PFSK-1 (cell line): Measurements from ENCODE around the gene CNTLN.

Experiments used
- POLR2AphosphoS5 ChIP-seq: IDR thresholded peaks from 2 replicates; pipeline ENCODE4 v1.6.1; 2012; ENCODE audit warnings: low read depth, mild to moderate bottlenecking, control low read depth, low read length, moderate library complexity
- SIN3A ChIP-seq: IDR thresholded peaks from 2 replicates; pipeline ENCODE4 v1.6.1; 2012; ENCODE audit warnings: mild to moderate bottlenecking, low read length, moderate library complexity, borderline replicate concordance; ENCODE audit not compliant: insufficient read depth
- TAF1 ChIP-seq: IDR thresholded peaks from 2 replicates; pipeline ENCODE4 v1.6.1; 2012; ENCODE audit warnings: low read length, control low read depth, borderline replicate concordance; ENCODE audit not compliant: insufficient read depth
- TF ChIP-seq, protein P1 (sequence below), 2 experiments: IDR thresholded peaks; 2 replicates each; pipeline versions ENCODE4 v1.6.1 to v1.8.0; 2011 to 2012; ENCODE audit warnings: low read depth in 2 of 2, low read length in 2 of 2, control low read depth in 1 of 2, inconsistent platforms in 1 of 2, mild to moderate bottlenecking in 1 of 2, moderate library complexity in 1 of 2; ENCODE audit not compliant: insufficient read depth in 1 of 2

DNA sequence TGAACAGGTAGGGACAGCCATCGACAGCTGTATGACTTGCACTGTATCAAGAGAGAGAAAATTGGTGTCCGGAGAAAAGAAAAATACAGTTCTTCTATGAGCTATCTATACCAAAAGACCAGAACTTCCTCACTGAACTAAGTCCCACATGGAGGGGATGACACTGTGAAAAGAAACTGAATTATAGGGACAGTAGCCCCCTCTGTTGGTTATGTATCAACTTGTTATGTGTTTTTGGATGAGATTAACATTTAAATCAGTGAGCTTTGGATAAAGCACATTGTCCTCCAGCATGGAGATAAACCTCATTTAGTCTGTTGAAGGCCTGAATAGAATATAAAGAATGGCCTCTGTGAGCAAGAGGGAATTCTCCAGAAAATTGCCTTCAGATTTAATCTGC lies 267.5 kb downstream of the CNTLN start:
- TF ChIP-seq POLR2AphosphoS5 = no peak
- TF ChIP-seq, protein P1, sequence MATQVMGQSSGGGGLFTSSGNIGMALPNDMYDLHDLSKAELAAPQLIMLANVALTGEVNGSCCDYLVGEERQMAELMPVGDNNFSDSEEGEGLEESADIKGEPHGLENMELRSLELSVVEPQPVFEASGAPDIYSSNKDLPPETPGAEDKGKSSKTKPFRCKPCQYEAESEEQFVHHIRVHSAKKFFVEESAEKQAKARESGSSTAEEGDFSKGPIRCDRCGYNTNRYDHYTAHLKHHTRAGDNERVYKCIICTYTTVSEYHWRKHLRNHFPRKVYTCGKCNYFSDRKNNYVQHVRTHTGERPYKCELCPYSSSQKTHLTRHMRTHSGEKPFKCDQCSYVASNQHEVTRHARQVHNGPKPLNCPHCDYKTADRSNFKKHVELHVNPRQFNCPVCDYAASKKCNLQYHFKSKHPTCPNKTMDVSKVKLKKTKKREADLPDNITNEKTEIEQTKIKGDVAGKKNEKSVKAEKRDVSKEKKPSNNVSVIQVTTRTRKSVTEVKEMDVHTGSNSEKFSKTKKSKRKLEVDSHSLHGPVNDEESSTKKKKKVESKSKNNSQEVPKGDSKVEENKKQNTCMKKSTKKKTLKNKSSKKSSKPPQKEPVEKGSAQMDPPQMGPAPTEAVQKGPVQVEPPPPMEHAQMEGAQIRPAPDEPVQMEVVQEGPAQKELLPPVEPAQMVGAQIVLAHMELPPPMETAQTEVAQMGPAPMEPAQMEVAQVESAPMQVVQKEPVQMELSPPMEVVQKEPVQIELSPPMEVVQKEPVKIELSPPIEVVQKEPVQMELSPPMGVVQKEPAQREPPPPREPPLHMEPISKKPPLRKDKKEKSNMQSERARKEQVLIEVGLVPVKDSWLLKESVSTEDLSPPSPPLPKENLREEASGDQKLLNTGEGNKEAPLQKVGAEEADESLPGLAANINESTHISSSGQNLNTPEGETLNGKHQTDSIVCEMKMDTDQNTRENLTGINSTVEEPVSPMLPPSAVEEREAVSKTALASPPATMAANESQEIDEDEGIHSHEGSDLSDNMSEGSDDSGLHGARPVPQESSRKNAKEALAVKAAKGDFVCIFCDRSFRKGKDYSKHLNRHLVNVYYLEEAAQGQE (IDR thresholded peaks at IDR 0.05; ENCODE audit: insufficient read depth in 1 of 2, low read depth in 2 of 2, low read length in 2 of 2) = no peak
- TF ChIP-seq SIN3A = no peak
- no peak for TF ChIP-seq TAF1
